BJ (cell line): ENCODE measurements around the gene FAM228A. TPM values are rescaled to one million over a fixed set of nuclear protein-coding genes. Genes with fewer than 3 reads are reported as not detected.
"Not testable (repeated sequence)": the region's sequence is repeated elsewhere in the genome, so short reads cannot be mapped to it uniquely, and the experiment has no call there.

Experiments used
- CTCF ChIA-PET: fragments of 350-600 bp; formaldehyde crosslinking; extraction: SDS; loops from one replicate; lab custom pipeline; 2021; ENCODE audit warnings: antibody characterized with exemption, inconsistent platforms; lab: Yijun Ruan, JAX
- POLR2A ChIA-PET: fragments of 300-600 bp; sonication (Branson Sonifier 250); formaldehyde crosslinking; extraction: SDS; loops from one replicate; lab custom pipeline; 2021; ENCODE audit warnings: antibody characterized with exemption; lab: Charles Lee
- DNase-seq: peaks from one replicate; pipeline ENCODE4 v3.0.0-alpha.2; 2011; ENCODE audit warnings: low read depth
- H3K27me3 ChIP-seq: 2 replicates; pipeline ENCODE4 v1.6.0; 2011; ENCODE audit warnings: low read length; ENCODE audit not compliant: control insufficient read depth, insufficient read depth
- H3K36me3 ChIP-seq: 2 replicates; pipeline ENCODE4 v1.5.1; 2011; ENCODE audit warnings: low read length; ENCODE audit not compliant: control insufficient read depth, insufficient read depth
- H3K4me3 ChIP-seq: 2 replicates; pipeline ENCODE4 v1.5.1; 2011; ENCODE audit warnings: low read depth, mild to moderate bottlenecking, control low read depth, low read length
- polyA minus RNA-seq: library from RNA; depleted of rRNA, polyadenylated mRNA; stranded (reverse); fragments of >200 nt; gene quantifications from 2 replicates; pipeline ENCODE4 v1.2.3, GENCODE V29; 2011; rRNA and poly(A)+ RNA removed
- polyA plus RNA-seq: library from polyadenylated mRNA; depleted of rRNA; stranded (reverse); fragments of >200 nt; gene quantifications from 2 replicates; pipeline ENCODE4 v1.2.3, GENCODE V29; 2011; rRNA removed
- TF ChIP-seq, protein P1 (sequence below): IDR thresholded peaks from 2 replicates; pipeline ENCODE4 v1.5.1; 2011; ENCODE audit warnings: low read depth, mild to moderate bottlenecking, control low read depth, inconsistent platforms, low read length, moderate library complexity; ENCODE audit not compliant: insufficient read depth

Gene FAM228A
- polyA plus RNA-seq (0.17 and 0.23 TPM in 2 replicates), polyA minus RNA-seq (0.10 TPM in 1 of 2 replicates, not detected in the other)

DNA sequence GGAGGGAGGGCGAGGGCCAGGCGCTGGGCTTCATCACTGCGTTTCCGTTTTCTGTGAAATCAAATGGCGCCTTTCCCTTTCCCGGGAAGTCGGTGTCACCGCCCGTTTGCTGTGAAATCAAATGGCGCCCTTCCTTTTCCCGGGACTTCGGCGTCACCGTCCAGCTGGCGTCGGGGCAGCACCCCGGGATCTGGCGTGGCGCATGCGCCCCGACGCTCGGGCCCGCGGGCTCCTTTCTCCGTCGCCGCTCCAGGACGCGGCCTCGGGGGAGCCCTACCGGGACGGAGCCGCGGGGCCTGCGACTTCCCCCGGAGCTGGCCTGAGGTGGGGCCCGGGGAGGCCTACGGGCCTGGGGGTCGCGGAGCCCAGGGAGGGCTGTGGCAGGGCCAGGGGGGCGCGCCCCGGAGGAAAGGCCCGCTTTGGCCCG, at the start of gene FAM228A:
Gene FAM228A, plus strand, starts transcription at position 203 of the 427 bp plus-strand sequence. CDS start 428 bp downstream, outside the sequence.
- Histone ChIP-seq H3K27me3 (no peaks in the 10 kb centered on the region), H3K36me3 (no peaks in the 10 kb centered on the region), H3K4me3 (peak within 1 kb of the TSS; percentile 16)
- TF ChIP-seq, protein P1, sequence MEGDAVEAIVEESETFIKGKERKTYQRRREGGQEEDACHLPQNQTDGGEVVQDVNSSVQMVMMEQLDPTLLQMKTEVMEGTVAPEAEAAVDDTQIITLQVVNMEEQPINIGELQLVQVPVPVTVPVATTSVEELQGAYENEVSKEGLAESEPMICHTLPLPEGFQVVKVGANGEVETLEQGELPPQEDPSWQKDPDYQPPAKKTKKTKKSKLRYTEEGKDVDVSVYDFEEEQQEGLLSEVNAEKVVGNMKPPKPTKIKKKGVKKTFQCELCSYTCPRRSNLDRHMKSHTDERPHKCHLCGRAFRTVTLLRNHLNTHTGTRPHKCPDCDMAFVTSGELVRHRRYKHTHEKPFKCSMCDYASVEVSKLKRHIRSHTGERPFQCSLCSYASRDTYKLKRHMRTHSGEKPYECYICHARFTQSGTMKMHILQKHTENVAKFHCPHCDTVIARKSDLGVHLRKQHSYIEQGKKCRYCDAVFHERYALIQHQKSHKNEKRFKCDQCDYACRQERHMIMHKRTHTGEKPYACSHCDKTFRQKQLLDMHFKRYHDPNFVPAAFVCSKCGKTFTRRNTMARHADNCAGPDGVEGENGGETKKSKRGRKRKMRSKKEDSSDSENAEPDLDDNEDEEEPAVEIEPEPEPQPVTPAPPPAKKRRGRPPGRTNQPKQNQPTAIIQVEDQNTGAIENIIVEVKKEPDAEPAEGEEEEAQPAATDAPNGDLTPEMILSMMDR: no peak
- ChIA-PET POLR2A (no interaction called here), CTCF (no interaction called here)
- DNase-seq: no peak

DNA sequence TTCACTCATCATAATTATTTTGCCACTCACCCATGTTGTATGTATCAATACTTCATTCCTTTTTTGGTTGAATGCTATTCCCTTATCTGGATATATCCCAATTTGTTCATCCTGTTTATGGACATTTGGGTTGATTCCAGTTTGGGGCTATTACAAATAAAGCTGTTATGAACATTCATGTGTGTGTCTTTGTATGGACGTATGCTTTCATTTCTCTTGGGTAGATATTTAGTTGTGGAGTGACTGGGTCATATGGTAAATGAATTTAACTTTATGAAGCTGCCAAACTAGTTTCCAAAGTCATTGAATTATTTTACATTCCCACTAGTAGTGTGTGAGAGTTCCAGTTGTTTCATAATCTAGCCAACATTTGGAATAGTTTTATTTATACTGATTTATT, 48.9 kb upstream of the FAM228A start:
- ChIA-PET CTCF (no interaction called here), POLR2A (no interaction called here)
- DNase-seq: no peak
- no peaks in the 10 kb centered on the region for H3K36me3 ChIP-seq
- H3K27me3 ChIP-seq: no peaks in the 10 kb centered on the region
- H3K4me3 ChIP-seq: no peak overlapping the region
- TF ChIP-seq, protein P1: no peak

DNA sequence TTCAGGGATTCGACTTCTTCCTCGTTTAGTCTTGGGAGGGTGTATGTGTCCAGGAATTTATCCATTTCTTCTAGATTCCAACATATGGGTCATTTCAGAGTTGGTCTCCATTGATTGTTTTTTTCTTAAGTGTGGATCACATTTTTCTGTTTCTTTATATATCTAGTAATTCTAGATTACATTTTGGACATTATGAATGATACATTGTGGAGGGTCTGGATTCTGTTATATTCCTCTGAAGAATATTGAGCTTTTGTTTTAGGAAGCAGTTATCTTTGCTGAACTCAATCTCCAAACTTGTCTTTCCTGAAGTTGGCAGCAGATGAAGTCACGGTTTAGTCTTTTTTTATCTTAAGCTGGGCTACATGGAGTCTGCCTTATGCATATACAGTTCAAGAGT, 42.3 kb upstream of the FAM228A start:
- no peaks in the 10 kb centered on the region for H3K36me3 ChIP-seq
- no peak overlapping the region for H3K4me3 ChIP-seq
- no peaks in the 10 kb centered on the region for H3K27me3 ChIP-seq
- no peak for DNase-seq
- CTCF ChIA-PET: interaction anchor here (0.5 kb wide), 1 partner anchor 37 kb away, joined by 3 read pairs; no protein-coding TSS in a partner anchor
- POLR2A ChIA-PET: no interaction called here
- TF ChIP-seq, protein P1: no peak

DNA sequence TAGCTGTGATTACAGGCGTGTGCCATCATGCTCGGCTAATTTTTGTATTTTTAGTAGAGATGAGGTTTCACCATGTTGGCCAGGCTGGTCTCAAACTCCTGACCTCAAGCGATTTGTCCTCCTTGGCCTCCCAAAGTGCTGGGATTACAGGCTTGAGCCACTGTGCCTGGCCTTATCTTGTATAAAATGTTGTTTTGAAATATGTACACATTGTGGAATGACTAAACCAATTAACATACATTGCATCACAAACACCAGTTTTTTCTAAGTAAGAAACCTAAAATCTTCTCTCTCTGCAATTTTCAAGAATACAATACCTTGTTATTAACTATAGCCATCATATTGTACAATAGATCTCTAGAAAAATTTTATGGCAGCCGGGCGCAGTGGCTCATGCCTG, 34.5 kb upstream of the FAM228A start:
- H3K36me3 ChIP-seq, POLR2A ChIA-PET, H3K4me3 ChIP-seq, CTCF ChIA-PET, DNase-seq, H3K27me3 ChIP-seq: not testable (repeated sequence)

DNA sequence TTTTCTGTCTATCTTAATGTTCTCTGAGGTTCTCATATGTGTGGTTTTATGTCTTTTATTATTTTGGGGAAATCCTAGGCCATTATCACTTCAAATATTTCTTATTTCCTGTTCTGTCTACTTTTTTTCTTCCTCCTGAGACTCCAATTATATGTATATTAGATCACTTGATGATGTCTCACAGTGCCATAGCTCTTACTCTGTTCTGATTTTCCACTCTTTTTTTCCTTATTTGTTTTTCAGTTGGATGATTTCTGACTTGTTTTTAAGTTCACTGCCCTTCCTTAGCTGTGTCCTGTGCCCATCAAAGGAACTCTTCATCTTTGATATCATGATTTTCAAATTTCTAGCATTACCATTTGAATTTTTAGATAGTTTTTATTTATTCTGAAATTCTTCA, 27.5 kb upstream of the FAM228A start:
- no peak for DNase-seq
- POLR2A ChIA-PET: no interaction called here

More for the DNA sequence above, 27.5 kb upstream of the FAM228A start:
- Histone ChIP-seq H3K27me3 (no peaks in the 10 kb centered on the region), H3K4me3 (no peak overlapping the region), H3K36me3 (peaks cover 5% of the 10 kb centered on the region)
- TF ChIP-seq, protein P1: no peak
- CTCF ChIA-PET: interaction anchor here (0.7 kb wide), 1 partner anchor 1604 kb away, joined by 3 read pairs; no protein-coding TSS in a partner anchor
